GM20000 (cell line): Measurements from ENCODE around the gene SCIMP.
A peak's percentile ranks its signal among the peaks of the same experiment; 100 is the strongest.

ENCODE experiments used
- DNase-seq: peaks from one replicate; pipeline ENCODE4 v3.0.0; 2012; ENCODE audit warnings: low spot score
- TF ChIP-seq, protein P1 (sequence below): IDR thresholded peaks from 2 replicates; pipeline ENCODE4 v1.5.1; 2012; ENCODE audit warnings: mild to moderate bottlenecking, control low read depth; ENCODE audit errors: extremely low read depth, missing control alignments

Gene SCIMP

DNA sequence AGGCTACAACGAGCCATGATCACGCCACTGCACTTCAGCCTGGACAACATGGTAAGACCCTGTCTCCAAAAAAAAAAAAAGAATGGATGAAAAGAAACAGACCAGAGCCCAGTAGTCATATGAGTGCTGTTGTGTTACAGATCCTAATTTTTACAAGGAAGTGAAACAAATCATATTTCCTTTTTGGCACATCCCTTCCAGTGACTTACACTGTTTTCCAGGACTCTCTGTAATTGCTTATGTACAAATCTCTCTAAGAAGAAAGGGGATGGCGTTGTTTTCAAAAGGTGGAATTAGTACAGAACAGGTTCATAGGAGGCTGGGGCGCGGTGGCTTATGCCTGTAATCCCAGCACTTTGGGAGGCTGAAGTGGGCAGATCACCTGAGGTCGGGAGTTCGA lies 23.2 kb downstream of the SCIMP start:
- TF ChIP-seq, protein P1, sequence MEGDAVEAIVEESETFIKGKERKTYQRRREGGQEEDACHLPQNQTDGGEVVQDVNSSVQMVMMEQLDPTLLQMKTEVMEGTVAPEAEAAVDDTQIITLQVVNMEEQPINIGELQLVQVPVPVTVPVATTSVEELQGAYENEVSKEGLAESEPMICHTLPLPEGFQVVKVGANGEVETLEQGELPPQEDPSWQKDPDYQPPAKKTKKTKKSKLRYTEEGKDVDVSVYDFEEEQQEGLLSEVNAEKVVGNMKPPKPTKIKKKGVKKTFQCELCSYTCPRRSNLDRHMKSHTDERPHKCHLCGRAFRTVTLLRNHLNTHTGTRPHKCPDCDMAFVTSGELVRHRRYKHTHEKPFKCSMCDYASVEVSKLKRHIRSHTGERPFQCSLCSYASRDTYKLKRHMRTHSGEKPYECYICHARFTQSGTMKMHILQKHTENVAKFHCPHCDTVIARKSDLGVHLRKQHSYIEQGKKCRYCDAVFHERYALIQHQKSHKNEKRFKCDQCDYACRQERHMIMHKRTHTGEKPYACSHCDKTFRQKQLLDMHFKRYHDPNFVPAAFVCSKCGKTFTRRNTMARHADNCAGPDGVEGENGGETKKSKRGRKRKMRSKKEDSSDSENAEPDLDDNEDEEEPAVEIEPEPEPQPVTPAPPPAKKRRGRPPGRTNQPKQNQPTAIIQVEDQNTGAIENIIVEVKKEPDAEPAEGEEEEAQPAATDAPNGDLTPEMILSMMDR, result no peak

DNA sequence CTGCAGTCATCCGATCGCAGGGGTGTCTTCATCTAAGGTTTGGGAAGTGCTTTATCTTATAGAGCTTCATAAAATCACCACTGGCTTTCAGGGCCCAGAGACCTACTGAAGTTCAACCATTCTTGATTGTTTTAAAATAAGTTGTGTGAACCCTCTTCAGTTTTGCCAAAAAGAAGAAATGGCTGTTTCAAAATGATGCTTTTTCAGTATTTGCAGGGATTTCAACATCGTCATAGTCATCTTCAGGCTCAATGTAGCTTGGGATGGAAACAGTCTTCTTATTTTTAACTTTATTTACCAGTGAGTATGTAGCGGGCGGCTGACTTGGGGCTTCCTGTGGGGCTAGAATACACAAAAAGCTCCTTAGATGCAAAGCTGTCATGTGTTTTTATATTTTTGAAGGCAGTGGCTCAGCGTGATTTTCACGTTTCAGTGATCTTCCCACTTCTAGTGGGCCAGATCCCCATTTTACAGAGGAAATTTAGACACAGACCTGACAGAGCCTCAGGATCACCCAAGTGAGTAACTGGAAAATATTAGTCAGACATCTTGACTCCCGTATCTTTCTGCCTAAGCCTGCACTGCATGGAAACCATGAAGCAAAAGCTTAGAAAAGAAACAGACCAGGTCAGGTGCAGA lies 23.9 kb downstream of the SCIMP start:
- TF ChIP-seq, protein P1, result no peak
- peak; percentile 26 for DNase-seq

More for the DNA sequence above, 23.2 kb downstream of the SCIMP start:
- no peak for DNase-seq

DNA sequence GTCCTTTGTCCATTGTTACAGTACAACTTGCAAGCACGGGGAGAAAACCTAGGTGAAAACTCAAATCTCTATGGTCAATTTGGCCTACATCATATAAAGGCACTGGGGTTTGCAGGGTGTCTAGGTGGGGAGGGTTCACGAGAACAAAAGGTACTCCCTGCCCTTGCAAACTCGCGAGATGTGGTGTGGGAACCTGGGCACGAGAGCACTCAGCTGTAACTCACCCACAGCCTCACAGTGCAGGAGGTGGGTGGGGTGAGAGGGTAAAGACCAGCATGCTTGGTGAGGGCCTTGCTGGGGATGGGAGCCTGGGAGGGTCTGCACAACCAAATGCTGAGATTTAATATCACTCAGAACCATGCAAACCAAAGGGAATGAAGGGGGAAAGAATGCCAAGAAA lies 24.6 kb downstream of the SCIMP start:
- TF ChIP-seq, protein P1, result no peak
- no peak for DNase-seq

DNA sequence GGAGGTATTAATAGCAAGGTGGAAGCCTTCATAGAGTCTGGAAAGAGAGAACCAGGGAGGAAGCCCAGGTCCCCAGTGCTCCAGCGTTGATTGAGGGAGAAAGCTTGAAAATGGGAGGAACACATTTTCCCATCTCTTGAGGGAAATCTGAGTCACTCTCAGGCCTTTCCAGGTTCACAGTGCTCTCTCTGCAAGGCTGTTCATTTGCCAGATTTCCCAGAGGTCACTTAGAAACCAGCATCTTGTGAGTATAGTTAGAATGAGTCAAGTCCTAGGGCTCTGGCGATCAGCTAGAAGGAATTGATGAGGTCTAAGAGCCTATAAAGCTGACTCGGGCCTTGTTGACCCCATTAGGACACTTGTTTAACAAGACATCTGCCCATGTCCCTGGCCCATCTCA lies 25.3 kb downstream of the SCIMP start:
- DNase-seq, result no peak
- TF ChIP-seq, protein P1, result no peak

DNA sequence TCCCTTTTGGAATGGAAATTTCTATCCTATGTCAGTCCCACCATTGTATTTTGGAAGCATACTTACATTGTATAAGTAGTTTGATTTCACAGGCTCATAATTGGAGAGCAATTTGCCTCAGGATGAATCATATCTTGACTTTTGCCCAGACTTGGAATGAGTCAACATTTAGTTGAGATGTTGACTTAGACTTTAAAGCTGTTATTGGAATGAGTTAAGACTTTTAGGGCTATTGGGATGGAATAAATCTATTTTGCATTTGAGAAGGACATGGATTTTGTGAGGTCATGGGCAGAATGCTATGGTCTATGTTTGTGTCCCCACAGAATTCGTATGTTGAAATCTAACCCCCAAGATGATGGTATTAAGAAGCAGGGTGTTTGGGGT lies 30.8 kb downstream of the SCIMP start:
- TF ChIP-seq, protein P1, result no peak
- no peak for DNase-seq

DNA sequence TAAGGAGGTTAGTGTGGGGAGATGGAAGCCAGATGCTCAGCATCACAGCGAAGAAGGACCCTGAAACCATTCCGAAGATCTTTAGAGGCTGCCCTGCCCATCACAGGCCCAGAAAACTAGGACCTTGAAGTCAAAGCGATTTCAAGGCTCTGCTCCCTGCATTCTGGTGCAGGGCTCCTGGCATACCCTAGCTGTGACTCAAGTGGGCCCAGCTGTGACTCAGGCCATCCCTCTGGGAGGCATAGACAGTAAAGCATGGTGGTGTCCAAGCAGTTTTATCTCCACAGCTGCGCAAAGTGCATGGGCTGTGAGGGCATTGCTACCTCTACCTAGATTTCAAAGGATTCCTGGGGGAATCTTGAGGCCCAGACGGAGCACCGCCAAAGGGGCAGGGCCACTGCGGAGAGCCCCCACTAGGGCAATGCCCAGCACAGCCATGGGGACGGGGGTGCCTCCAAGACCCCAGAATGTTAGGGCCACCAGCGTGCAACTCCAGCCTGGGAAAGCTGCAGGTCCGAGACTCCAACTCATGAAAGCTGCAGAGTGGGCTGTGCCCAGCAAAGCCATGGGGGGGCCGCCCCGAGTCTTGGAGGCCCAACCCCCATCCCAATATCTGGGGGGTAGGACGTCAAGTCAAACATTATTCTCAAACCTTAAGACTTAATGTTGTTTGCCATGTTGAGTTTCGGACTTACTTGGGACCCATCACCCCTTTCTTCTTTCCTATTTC lies 31.3 kb downstream of the SCIMP start:
- TF ChIP-seq, protein P1, result no peak
- DNase-seq, result no peak

DNA sequence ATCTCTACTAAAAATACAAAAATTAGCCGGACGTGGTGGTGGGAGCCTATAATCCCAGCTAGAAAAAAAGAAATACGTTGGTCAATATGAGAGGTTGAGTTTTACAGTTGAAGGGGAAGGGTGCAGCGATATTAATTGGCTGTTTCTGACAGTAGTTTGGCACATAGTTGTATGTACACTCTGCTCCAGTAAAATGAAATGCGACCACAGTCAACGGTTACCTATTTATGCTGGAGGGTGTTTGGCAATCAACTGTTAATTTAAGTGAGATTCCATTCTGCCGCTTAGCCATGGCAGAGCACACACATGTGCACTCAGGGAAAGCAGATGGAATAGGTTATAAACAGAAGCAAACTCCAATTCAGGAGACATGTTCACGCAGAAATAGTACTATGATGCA lies 33.6 kb downstream of the SCIMP start:
- TF ChIP-seq, protein P1, result no peak
- no peak for DNase-seq
